HG02678 (cell line): ENCODE measurements around the gene BEND5.
A peak's percentile ranks its signal among the peaks of the same experiment; 100 is the strongest.

Source experiments
- ATAC-seq: cut with Tn5 transposase; IDR thresholded peaks from one replicate; pipeline ENCODE4 v1.9.1; 2021; ENCODE audit warnings: mild to moderate bottlenecking, moderate library complexity; ENCODE audit not compliant: unreplicated experiment

BEND5 gene

GRCh38 chr1:48776393-48777218, at the start of gene BEND5:
BEND5 (minus strand) TSS chr1:48776891; CDS start chr1:48776831, 60 bp downstream.
- peak; percentile 38 for ATAC-seq

DNA sequence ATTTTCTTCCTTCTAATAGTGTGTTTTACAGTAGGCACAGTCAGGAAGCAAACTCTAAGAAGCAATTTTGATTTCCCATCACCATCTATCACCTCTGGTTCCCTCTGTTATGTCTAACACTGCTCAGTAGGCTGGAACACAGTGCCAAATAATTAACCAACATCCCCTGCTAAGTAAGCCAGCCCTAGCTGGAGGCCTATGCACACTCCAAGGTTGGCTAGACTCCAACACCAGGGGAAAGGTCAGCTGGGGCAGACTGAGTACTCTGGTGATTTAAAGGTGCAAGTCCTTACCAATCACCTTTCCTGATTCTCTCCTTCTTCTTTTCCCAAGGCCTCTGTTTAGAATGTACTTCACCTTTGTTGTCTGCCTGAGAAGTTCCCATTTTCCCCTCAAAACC, 46.5 kb upstream of the BEND5 start:
- ATAC-seq: no peak

GRCh38 chr1:48820491-48820890, 43.8 kb upstream of the BEND5 start:
- no peak for ATAC-seq

GRCh38 chr1:48817505-48818114, 40.9 kb upstream of the BEND5 start:
- ATAC-seq: no peak

DNA sequence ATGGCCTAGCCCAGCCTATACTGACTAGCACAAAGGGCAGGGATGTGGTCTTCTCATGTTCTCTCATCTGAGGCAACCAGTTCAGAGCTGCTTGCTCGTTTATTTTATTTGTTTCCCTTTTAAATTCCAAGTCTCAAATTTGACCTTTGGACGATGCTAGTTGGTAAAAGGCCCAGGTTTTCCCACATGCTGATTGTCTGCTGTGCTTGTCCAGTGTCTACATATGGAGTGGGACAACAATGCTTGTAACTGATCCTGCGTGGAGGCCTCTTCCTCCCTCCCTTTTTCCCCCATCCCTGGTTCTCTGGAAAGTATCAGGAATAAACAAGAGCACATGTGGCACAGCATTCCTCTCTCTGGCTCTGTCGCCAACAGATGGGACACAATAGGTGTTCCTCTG, 34.0 kb upstream of the BEND5 start:
- ATAC-seq: no peak

DNA sequence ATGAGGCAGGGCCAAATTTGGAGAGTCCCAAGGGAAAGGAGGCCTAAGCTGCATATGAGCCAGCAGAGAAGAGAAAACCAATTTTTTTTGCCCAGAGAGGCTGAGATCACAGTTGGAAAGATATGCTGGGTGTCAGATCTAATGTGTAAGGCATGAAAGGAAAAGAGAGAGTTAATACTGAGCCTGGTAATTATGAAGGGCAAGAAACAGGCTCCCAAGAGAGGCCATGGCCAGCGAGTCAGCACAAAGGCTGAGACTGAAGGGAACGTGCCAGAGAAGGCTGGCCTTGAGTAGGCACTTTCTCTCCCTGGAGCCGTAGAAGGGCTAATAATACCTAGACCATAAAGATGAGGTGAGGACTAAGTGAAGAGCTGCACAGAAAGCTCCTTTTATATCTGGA, 31.8 kb upstream of the BEND5 start:
- ATAC-seq: no peak

DNA sequence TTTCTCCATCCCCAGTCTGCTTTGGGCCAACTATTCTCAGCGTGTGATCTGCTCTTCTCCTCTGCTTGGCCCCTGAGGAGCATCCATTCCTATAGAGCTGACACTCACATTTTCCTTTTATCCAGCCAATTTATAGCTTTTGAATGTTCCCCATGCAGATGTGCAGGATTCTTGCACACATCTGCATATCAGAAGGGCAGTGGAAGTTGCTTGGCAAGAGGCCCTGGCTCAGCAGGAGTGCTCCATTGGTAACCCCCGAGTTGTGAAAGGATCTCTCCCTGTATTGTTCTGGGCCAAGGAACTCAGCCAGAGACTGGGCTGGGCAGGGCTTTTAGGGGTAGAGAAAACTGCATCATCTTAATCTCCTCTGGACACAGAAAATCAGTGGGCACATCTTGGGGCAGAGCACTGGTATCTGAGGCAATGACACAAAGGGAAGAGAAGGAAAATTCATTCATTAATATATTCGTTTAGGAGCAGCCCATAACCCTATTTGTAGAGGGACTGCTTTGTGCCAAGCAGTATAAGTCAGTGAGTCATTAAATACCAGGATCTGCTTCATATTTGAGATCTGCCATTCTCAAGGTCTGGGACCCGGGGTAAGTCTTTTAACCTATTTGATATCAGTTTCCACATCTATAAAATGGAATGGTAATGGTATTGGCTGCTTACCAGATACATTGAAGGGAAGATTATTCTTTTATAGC, 31.0 kb upstream of the BEND5 start:
- ATAC-seq: no peak

- no peak for ATAC-seq
These were observed 26.8 kb upstream of the BEND5 start for GRCh38 chr1:48803474-48803873.

DNA sequence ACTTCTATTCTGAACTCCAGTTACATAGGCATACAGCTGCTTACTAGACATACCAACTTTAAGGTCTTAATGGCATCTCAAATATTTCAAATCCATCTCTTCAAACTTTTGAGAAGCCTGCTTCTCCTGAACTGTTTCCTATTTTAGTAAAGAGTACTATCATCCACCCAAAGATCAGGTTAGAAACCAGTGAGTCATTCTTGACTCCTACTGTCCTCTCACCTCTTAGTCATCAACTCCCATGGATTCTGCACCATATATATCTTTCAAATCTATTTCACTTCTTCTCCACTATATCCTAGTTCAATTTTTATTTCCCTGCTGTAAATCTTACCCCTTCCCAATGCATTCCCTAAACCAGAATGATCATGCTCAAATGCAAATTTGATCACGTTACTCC, 18.1 kb upstream of the BEND5 start:
- ATAC-seq: no peak

DNA sequence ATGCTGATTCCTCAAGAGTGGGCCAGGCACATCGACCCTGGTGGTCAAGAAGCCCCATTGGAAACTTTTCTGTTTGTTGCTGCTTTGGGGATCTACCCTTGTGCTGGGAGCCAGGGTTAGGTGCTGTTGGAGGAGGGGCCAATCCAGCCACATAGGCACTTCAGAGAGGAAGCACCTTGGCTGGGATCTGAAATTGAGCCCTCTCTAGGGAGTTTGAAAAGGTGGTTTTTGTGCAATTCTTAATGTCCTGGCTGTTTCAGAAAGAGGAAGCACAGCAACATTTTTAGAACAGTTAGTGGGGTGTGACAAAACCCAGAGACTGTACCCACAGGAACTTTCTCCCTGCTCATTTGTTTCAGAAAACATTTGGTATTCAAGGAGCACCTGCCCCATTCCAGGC, 17.2 kb upstream of the BEND5 start:
- ATAC-seq: peak; percentile 78

GRCh38 chr1:48792961-48793360, 16.3 kb upstream of the BEND5 start:
- ATAC-seq: no peak

DNA sequence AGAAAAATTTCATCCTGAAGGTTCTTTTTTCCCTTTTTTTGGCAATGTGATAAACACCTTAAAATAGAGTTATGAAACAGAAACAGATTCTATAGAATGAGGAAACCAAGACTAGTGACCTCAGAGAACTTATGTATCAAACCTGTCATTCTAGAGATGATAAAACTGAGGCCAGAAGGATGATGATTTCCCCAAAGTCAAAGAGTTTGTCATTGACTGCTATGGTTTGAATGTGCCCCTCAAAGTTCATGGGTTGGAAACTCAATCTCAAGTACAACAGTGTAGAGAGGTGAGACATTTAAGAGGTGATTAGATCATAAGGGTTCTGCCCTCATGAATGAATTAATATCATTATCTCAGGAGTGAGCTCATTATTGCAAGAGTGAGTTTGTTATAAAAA, 13.7 kb upstream of the BEND5 start:
- peak; percentile 45 for ATAC-seq

DNA sequence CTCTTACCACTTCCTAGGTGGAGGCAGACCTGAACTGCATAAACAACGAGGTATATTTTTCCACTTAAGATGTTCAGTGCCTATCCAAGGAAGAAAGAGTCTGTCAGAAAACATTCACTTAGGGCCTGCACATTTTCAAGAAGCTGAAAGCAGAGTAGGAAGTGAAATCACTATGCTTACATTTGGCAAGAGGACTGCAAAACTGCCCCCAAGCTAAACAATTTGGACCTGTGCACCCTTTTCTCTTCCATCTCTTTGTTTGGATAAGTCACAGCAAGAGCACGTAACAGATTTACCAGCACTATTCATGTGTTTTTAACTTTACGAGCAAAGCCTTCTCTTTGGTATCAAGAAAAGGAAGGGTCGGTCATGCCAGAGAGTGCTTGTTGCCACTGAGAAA, 13.2 kb upstream of the BEND5 start:
- peak; percentile 18 for ATAC-seq

DNA sequence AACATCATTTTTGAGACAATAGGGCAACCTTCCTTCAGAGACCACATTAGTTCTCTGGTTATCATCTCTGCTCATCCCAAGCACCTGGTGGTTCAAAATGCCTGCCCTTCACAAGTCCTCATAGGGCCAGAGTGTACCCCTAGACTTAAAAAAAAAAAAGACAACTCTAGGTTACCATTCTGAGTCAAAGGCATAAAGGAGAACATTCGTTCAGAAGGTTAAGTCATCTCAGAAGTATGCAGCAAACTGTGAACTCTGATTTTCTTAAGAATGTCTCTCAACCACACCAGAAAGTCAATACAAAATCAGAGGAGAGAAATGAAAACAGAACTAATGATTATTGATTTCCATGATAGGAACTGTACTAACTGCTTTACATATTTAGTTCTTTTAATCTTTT, 9.2 kb upstream of the BEND5 start:
- peak; percentile 35 for ATAC-seq

- no peak for ATAC-seq
These were observed 7.6 kb upstream of the BEND5 start for GRCh38 chr1:48784301-48784700.

- ATAC-seq: no peak
These were observed 666 bp upstream of the BEND5 start for GRCh38 chr1:48777219-48777895.

DNA sequence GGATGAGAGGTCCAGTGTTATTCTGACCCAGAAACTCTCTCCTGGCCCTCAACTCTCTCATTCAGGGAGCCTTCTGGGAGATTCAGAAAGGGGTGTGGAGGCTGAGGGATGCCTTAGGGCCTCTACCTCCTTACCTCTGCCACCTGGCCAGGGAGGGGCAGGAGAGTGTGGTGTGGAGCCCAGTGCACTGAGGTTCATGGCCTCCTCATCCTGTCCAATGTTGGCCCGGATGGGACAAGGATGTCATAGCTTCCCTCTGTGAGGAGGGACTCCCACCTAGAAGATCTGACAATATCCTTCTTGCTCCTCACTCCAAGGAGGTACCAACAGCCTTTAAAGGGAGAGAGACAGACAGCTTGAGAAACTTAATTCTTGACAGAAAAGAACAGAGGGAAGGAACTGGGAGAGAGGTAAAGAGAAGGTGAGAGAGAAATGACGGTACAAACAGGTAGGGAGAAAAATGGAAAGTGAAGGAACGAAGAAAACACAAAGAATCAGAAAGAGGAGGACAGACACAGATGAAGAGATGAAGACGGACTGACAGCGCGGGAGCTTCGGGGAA, 779 bp downstream of the BEND5 start:
- no peak for ATAC-seq

DNA sequence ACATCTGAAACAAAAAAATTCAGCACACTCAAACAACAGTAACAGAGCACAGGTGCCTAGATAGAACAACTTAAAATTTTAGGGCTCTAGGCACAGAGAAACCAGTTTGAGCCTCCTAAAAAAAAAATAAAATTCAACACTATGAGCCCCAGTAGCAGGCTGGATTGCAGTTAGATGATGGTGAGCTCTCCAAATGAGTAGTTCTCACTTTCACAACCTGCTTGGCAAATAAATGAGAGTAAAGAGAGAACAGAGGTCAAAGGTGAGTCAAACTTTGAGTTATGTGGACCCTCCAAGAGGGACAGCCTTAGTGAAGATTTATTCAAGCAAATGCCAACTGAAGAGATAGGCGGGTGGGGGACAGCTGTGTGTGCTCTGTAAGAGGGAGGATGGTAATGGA, 3.6 kb downstream of the BEND5 start:
- ATAC-seq: no peak

GRCh38 chr1:48772211-48772610, 4.5 kb downstream of the BEND5 start:
- no peak for ATAC-seq

GRCh38 chr1:48771561-48771960, 5.1 kb downstream of the BEND5 start:
- ATAC-seq: no peak

- no peak for ATAC-seq
These were observed 8.6 kb downstream of the BEND5 start for GRCh38 chr1:48767975-48768510.
